ENCODE results near the gene TMEM123. TPM values are rescaled to one million over a fixed set of nuclear protein-coding genes. Genes with fewer than 3 reads are reported as not detected.

Gene TMEM123
- total and polyA plus RNA-seq, 7 donors, result 37.2 to 232 (median 140) TPM

DNA sequence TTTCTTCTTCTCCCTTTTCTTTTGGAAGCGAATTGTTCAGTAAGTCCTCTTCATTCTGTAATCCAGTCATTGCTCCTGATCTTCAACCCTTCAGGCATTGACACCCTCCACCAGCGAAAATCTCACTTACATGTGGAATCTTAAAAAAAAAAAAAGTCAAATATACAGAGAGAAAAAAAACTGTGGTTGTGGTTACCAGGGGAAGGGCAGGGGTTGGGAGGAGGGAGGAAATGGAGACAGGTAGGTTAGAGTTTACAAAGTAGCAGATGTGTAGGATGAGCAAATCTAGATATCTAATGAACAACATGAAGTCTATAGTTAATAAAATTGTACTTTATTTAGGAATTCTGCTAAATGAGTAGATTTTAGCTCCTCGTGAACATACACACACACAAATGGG lies 17.7 kb upstream of the TMEM123 start:
- Histone ChIP-seq H3K4me3 (no peak overlapping the region), H3K4me1 (peaks cover 0 to 49% (median 33%) of the 10 kb centered on the region in 4 donors), H3K36me3 (no peaks in the 10 kb centered on the region), H3K27me3 (no peaks in the 10 kb centered on the region), H3K27ac (peak overlapping the region in 3 of 4 donors; percentile 50 to 76 (median 62)), H3K9me3 (no peaks in the 10 kb centered on the region)
- intact Hi-C loops (cut with DNase I), result no loop called here
- 77 to 91% methylated on average over 3 of the region's 3 CpGs for WGBS, 2 donors
- DNase-seq, result no peak
- TF ChIP-seq POLR2AphosphoS5 (IDR thresholded peaks at IDR 0.05) (no peak), EP300 (IDR thresholded peaks at IDR 0.05) (no peak), POLR2A (IDR thresholded peaks at IDR 0.05) (no peak)
- TF ChIP-seq, protein P1, sequence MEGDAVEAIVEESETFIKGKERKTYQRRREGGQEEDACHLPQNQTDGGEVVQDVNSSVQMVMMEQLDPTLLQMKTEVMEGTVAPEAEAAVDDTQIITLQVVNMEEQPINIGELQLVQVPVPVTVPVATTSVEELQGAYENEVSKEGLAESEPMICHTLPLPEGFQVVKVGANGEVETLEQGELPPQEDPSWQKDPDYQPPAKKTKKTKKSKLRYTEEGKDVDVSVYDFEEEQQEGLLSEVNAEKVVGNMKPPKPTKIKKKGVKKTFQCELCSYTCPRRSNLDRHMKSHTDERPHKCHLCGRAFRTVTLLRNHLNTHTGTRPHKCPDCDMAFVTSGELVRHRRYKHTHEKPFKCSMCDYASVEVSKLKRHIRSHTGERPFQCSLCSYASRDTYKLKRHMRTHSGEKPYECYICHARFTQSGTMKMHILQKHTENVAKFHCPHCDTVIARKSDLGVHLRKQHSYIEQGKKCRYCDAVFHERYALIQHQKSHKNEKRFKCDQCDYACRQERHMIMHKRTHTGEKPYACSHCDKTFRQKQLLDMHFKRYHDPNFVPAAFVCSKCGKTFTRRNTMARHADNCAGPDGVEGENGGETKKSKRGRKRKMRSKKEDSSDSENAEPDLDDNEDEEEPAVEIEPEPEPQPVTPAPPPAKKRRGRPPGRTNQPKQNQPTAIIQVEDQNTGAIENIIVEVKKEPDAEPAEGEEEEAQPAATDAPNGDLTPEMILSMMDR (IDR thresholded peaks at IDR 0.05), result no peak

DNA sequence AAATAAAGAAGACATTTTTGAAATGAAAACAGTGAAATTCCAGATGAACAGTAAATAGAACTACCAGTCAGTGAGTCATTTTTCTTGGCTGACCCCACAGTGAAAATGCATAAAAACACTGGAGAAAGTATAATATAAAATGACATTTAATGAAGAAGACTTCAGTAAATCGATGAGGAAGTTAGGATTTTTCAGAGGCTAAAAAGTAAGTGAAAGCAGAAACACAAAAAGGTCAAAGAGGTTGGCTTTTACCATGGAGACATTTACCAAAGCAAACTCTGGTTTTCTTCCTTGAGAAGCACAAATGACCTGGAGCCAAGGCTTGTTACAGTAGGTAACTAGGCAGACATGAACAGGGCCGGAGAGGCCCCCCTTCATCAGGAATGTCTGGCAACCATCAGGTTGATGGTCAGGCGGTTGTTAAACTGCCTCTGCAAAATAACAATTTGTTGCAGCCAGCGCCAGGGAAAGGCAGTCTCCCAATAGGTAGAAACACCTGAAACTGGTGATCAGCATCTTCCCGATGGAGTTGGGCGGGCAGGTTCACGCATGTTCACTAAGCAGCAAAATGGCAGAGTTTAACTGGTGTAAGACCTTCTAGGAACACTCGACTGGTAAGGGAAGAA lies 16.7 kb upstream of the TMEM123 start:
- peak; percentile 72 for DNase-seq
- intact Hi-C loops (cut with DNase I), result no loop called here
- H3K27ac ChIP-seq, result peak overlapping the region; percentile 24 to 76 (median 56)

DNA sequence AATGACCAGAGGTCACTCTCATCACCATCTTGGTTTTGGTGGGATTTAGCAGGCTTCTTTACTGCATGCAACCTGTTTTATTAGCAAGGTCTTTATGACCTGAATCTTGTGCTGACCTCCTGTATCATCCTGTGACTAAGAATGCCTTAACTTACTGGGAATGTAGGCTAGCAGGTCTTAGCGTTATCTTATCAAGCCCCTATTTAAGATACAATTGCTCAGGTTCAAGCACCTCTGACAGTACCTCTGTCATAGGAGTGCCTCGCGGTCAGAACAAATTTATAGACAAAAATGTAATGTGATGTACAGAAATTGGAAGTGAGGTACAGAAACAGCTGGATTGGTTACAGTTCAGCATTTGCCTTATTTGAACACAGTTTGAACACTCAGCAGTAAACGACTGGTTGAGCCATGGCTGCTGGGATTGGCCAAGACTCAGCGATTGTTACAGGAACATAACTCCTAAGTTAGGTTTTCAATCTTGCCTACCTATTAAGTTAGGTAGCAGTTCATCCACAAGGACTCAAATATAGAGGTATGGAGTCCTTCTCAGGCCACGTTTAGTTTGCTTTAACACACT lies 16.1 kb upstream of the TMEM123 start:
- DNase-seq, result no peak

More for the DNA sequence above, 16.7 kb upstream of the TMEM123 start:
- 88 to 92% methylated on average over 8 of the region's 8 CpGs for WGBS, 2 donors
- H3K27me3 ChIP-seq, result no peaks in the 10 kb centered on the region
- no peak for TF ChIP-seq POLR2A (IDR thresholded peaks at IDR 0.05)
- TF ChIP-seq, protein P1 (IDR thresholded peaks at IDR 0.05), result no peak
- TF ChIP-seq POLR2AphosphoS5 (IDR thresholded peaks at IDR 0.05), result peak; percentile 41 to 93 (median 86)
- peak in 3 of 4 donors; percentile 10 to 81 (median 56) for TF ChIP-seq EP300 (IDR thresholded peaks at IDR 0.05)
- H3K4me1 ChIP-seq, result peaks cover 0 to 49% (median 33%) of the 10 kb centered on the region in 4 donors
- H3K9me3 ChIP-seq, result no peaks in the 10 kb centered on the region
- no peaks in the 10 kb centered on the region for H3K36me3 ChIP-seq
- H3K4me3 ChIP-seq, result no peak overlapping the region

DNA sequence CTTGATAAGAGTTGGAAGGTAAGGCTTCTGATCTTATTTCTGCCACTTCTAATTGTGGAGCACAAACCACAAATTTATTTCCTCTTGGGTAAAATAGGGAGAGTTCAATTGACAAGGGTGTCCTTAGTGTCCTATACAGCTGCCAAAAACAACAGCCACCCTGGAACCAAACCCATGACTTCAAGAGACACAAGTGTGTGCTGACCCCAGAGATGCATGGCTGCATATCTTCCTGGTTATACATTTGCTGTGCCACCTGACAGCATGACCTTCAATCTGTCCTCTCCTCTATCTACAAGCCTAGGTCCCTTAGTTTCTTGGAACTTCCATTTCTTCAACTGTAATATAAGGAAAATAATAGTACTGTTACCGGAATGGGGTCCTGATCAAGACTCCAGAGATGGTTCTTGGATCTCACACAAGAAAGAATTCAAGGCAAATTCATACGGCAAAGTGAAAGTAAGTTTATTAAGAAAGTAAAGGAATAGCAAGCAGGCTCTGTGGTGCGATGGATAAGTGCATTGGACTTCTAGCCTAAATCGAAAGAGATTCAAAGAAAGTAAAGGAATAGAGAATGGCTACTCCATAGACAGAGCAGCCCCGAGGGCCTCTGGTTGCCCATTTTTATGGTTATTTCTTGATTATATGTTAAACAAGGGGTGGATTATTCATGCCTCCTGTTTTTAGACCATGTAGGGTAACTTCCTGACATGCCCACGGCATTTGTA lies 15.5 kb upstream of the TMEM123 start:
- no peak overlapping the region for H3K4me3 ChIP-seq
- 74 to 84% methylated on average over 6 of the region's 6 CpGs for WGBS, 2 donors
- no peaks in the 10 kb centered on the region for H3K36me3 ChIP-seq
- TF ChIP-seq, protein P1 (IDR thresholded peaks at IDR 0.05), result no peak
- TF ChIP-seq POLR2A (IDR thresholded peaks at IDR 0.05) (no peak), POLR2AphosphoS5 (IDR thresholded peaks at IDR 0.05) (no peak)
- H3K9me3 ChIP-seq, result no peaks in the 10 kb centered on the region
- peaks cover 0 to 36% (median 27%) of the 10 kb centered on the region in 4 donors for H3K4me1 ChIP-seq
- intact Hi-C loops (cut with DNase I), result no loop called here
- peak overlapping the region in 3 of 4 donors; percentile 50 to 76 (median 62) for H3K27ac ChIP-seq
- no peak for DNase-seq
- no peaks in the 10 kb centered on the region for H3K27me3 ChIP-seq

More for the DNA sequence above, 16.1 kb upstream of the TMEM123 start:
- no peaks in the 10 kb centered on the region for H3K27me3 ChIP-seq
- intact Hi-C loops (cut with DNase I), result no loop called here
- H3K27ac ChIP-seq, result peak overlapping the region; percentile 24 to 76 (median 56)
- WGBS, 2 donors, result 85 to 86% methylated on average over 6 of the region's 6 CpGs
- H3K4me1 ChIP-seq, result peaks cover 0 to 43% (median 32%) of the 10 kb centered on the region in 4 donors
- H3K36me3 ChIP-seq, result no peaks in the 10 kb centered on the region
- H3K9me3 ChIP-seq, result no peaks in the 10 kb centered on the region
- no peak for TF ChIP-seq POLR2A (IDR thresholded peaks at IDR 0.05)
- no peak for TF ChIP-seq POLR2AphosphoS5 (IDR thresholded peaks at IDR 0.05)
- TF ChIP-seq, protein P1 (IDR thresholded peaks at IDR 0.05), result no peak
- TF ChIP-seq EP300 (IDR thresholded peaks at IDR 0.05), result no peak
- no peak overlapping the region for H3K4me3 ChIP-seq

Data from sigmoid colon (tissue), 7 donors.